Hepatocyte (in vitro differentiated cells): ENCODE results near the gene ELAC1.

Source experiments
- CTCF ChIP-seq: fragments of 200-600 bp; sonication (generic); IDR thresholded peaks from 2 replicates; pipeline ENCODE4 v1.5.1; 2016; ENCODE audit warnings: antibody characterized with exemption, mild to moderate bottlenecking; ENCODE audit not compliant: poor library complexity
- EZH2 ChIP-seq: fragments of 200-600 bp; sonication (generic); IDR thresholded peaks from 2 replicates; pipeline ENCODE4 v1.6.1; 2016; ENCODE audit warnings: antibody characterized with exemption, mild to moderate bottlenecking, borderline replicate concordance
- EZH2phosphoT487 ChIP-seq: fragments of 200-600 bp; sonication (generic); IDR thresholded peaks from one replicate; pipeline ENCODE4 v1.6.1; 2018; ENCODE audit warnings: antibody characterized with exemption, mild to moderate bottlenecking, low read depth, moderate library complexity; ENCODE audit not compliant: unreplicated experiment, severe bottlenecking

GRCh38 chr18:50953822-50954221, 14.0 kb upstream of the ELAC1 start:
- no peak for TF ChIP-seq CTCF
- no peak for TF ChIP-seq EZH2
- no peak for TF ChIP-seq EZH2phosphoT487
